BLaER1 treated with 17β-estradiol and CSF1 and Interleukin-3, amounts not matched to agents 10 nM and 100 nM (cell line): ENCODE results near the gene MTHFD1L.

Source experiments
- H3K27ac ChIP-seq, 11 experiments: shearing (Covaris generic); formaldehyde crosslinking; 2 replicates each; pipeline ENCODE4 v1.8.1; 2022
- H3K27me3 ChIP-seq, 11 experiments: shearing (Covaris generic); formaldehyde crosslinking; 2 replicates each; pipeline ENCODE4 v1.8.1; 2022
- H3K36me3 ChIP-seq, 11 experiments: shearing (Covaris generic); formaldehyde crosslinking; 2 replicates each; pipeline ENCODE4 v1.8.1; 2022
- H3K4me1 ChIP-seq, 10 experiments: shearing (Covaris generic); formaldehyde crosslinking; 2 replicates each; pipeline ENCODE4 v1.8.1; 2022
- H3K4me2 ChIP-seq, 11 experiments: shearing (Covaris generic); formaldehyde crosslinking; 2 replicates each; pipeline ENCODE4 v1.8.1; 2022
- H3K4me3 ChIP-seq, 10 experiments: shearing (Covaris generic); formaldehyde crosslinking; 2 replicates each; pipeline ENCODE4 v1.8.1; 2022
- H3K9ac ChIP-seq, 11 experiments: shearing (Covaris generic); formaldehyde crosslinking; 2 replicates each; pipeline ENCODE4 v1.8.1; 2022
- H3K9me3 ChIP-seq, 11 experiments: shearing (Covaris generic); formaldehyde crosslinking; replicated peaks in 1 of 11; 2 replicates each; pipeline ENCODE4 v1.8.1; 2022
- H4K20me1 ChIP-seq, 11 experiments: shearing (Covaris generic); formaldehyde crosslinking; 2 replicates each; pipeline ENCODE4 v1.8.1; 2022
- Cebpa-rat ChIP-seq, 11 experiments: shearing (Covaris generic); IDR thresholded peaks; 2 replicates each; pipeline ENCODE4 v1.8.1; 2022

MTHFD1L gene

DNA sequence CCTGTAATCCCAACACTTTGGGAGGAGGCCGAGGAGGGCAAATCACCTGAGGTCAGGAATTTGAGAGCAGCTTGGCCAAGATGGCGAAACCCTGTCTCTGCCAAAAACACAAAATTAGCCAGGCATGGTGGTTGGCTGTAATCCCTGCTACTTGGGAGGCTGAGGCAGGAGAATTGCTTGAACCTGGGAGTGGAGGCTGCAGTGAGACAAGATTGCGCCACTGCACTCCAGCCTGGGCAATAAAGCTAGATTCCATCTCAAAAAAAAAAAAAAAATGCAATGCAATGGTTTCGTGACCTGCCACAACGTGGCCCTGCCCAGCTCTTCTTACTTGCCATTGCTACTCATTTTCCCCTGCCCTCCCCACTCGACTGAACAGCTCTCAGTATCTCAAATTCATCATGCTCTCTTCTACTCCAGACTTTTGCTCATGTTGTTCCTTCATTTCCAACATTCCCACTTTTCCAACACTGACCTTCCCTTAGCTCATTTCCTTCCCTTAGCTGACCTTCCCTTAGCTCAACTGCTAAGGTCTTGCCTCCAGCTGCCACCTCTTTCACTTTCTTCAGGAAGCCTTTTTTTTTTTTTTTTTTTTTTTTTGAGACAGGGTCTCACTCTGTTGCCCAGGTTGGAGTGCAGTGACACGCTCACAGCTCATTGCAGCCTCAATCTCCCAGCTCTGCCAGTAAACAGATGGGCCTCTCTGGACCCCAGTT lies 2.1 kb upstream of the MTHFD1L start:
- no peaks in the 10 kb centered on the region; a peak in 1 of 22 replicates for H3K9me3 ChIP-seq
- H3K9ac ChIP-seq, result no peak overlapping the region
- no peak overlapping the region for H3K27ac ChIP-seq
- no peak for TF ChIP-seq Cebpa-rat (IDR thresholded peaks at IDR 0.05)
- peaks cover 0 to 21% (median 15%) of the 10 kb centered on the region in 11 experiments; a peak in 13 of 22 replicates for H4K20me1 ChIP-seq
- H3K4me2 ChIP-seq, result 0 out of 22 replicates have a peak overlapping the region, but pooled peaks of 1 of the 11 experiments have one; percentile 68
- H3K4me3 ChIP-seq, result no peak overlapping the region
- peaks cover 0 to 12% (median 8%) of the 10 kb centered on the region in 11 experiments; a peak in 14 of 22 replicates for H3K36me3 ChIP-seq
- H3K27me3 ChIP-seq, result no peaks in the 10 kb centered on the region
- H3K4me1 ChIP-seq, result peaks cover 35 to 43% (median 37%) of the 10 kb centered on the region in 10 experiments

DNA sequence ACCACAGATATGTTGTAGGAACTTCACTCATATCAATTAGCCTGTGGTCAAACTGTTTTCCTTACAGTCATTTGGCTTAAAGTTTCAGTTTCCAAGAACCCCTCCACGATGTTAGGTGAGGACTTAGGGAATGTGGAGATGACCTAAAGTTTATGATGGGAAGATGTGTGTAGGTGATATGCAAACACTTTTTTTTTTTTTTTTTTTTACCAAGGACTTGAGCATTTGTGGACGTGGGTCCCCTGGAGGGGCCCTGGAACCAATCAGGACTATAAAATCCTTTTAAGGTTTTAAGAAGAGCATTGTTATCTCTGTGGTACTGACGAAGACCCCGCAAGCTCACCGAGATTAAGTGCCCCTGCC lies 478 bp upstream of the MTHFD1L start:
- Histone ChIP-seq H3K27me3 (no peaks in the 10 kb centered on the region), H3K27ac (peak overlapping the region; percentile 78 to 100 (median 98)), H4K20me1 (peaks cover 4 to 37% (median 31%) of the 10 kb centered on the region in 11 experiments; a peak in 17 of 22 replicates), H3K36me3 (peaks cover 0 to 28% (median 21%) of the 10 kb centered on the region in 11 experiments; a peak in 16 of 22 replicates), H3K9ac (peak overlapping the region; percentile 87 to 99 (median 96)), H3K4me1 (peaks cover 35 to 55% (median 42%) of the 10 kb centered on the region in 10 experiments), H3K9me3 (no peaks in the 10 kb centered on the region), H3K4me2 (peak overlapping the region; percentile 79 to 99 (median 89)), H3K4me3 (peak overlapping the region; percentile 78 to 100 (median 95))
- TF ChIP-seq Cebpa-rat (IDR thresholded peaks at IDR 0.05), result no peak

DNA sequence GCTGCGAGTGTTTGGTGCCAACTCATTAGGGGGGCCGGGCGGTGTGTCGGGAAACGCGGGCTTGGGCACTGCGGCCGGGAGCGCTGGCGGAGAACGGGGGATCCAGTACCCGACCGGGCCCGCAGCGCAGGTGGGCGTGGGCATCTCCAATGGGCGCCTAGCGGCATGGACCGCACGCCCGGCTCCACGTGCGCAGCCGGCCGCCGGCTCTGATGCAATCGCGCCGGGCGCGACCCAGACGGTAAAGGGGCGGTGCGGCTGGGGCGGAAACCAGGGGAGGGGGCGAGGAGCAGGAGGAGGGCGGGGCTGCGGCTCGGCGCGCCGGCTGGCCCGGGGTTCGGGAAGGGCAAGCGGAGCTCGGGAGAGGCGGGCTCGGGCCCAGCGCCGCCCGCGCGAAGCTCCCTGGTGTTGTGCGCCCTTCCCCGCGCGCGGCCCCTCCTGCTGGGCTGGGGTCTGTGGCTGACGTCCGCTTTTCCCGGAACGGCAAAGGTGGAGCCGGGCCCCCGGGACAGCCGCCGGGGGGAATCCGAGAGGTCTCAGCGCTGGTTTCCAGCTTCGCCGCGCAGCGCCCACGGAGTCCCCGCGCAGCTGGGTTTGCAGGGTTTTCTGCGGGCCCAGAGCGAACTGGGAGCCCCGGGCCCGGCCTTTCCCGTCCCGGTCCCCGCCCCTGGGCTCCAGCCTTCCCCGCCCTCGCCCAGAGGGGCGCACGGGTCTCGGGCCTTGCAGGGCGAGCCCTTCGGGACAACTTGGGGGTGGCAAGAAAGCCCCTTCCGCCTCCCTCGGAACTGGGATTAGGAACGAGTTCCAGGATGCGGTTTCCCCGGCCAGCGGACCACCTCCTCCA lies 867 bp downstream of the MTHFD1L start:
- peaks cover 4 to 49% (median 41%) of the 10 kb centered on the region in 11 experiments; a peak in 17 of 22 replicates for H4K20me1 ChIP-seq
- H3K4me3 ChIP-seq, result peak overlapping the region; percentile 78 to 100 (median 95)
- no peaks in the 10 kb centered on the region for H3K9me3 ChIP-seq
- peak overlapping the region; percentile 87 to 99 (median 96) for H3K9ac ChIP-seq
- H3K27me3 ChIP-seq, result no peaks in the 10 kb centered on the region
- peaks cover 33 to 59% (median 40%) of the 10 kb centered on the region in 10 experiments for H3K4me1 ChIP-seq
- peak; percentile 21 to 93 (median 82); a peak in 15 of 22 replicates for TF ChIP-seq Cebpa-rat (IDR thresholded peaks at IDR 0.05)
- H3K36me3 ChIP-seq, result peaks cover 0 to 35% (median 24%) of the 10 kb centered on the region in 11 experiments; a peak in 16 of 22 replicates
- H3K27ac ChIP-seq, result peak overlapping the region; percentile 78 to 100 (median 98)
- H3K4me2 ChIP-seq, result peak overlapping the region; percentile 79 to 99 (median 90)

DNA sequence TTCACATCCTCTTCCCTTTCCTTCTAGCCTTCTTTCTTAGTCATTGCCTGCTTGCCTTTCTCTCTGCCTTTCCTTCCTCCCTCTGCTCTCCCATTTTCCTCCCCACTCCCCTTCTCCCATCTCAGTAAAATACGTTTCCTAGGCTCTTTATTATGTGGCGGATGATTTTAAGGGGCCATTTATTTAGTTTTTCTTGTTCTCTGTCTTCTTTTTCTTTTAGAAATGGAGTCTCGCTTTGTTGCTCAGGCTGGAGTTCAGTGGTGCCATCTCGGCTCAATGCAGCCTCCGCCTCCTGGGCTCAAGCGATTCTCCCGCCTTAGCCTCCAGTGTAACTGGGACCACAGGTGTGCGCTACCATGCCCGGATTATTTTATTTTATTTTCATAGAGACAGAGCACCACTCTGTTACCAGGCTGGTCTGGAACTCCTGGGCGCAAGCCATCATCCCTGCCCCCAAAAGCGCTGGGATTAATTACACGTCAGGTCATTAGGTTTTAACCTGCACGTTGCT lies 1.5 kb downstream of the MTHFD1L start:
- TF ChIP-seq Cebpa-rat (IDR thresholded peaks at IDR 0.05), result no peak
- H3K4me3 ChIP-seq, result peak overlapping the region; percentile 78 to 100 (median 95)
- H3K27ac ChIP-seq, result peak overlapping the region; percentile 78 to 100 (median 98)

DNA sequence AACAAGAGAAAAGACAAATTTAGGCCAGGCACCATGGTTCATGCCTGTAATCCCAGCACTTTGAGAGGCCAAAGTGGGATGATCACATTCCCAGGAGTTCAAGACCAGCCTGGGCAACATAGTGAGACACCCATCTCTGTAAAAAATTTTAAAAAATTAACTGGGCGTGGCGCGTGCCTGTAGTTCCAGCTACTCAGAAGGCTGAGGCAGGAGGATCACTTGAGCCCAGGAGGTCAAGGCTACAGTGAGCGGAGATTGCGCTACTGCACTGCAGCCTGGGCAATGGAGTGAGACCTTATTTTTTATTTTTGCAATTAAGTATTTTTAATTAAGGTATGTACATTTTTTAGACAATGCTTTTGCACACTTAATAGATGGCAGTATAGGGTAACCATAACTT lies 3.3 kb downstream of the MTHFD1L start:
- Histone ChIP-seq H3K27ac (no peak overlapping the region), H3K4me3 (no peak overlapping the region), H4K20me1 (peaks cover 4 to 73% (median 65%) of the 10 kb centered on the region in 11 experiments; a peak in 21 of 22 replicates), H3K4me2 (peak overlapping the region in 3 of 11 experiments; percentile 42 to 49 (median 48); a peak in 4 of 22 replicates), H3K9me3 (no peaks in the 10 kb centered on the region), H3K9ac (no peak overlapping the region), H3K4me1 (peaks cover 21 to 46% (median 27%) of the 10 kb centered on the region in 10 experiments), H3K27me3 (no peaks in the 10 kb centered on the region), H3K36me3 (peaks cover 11 to 58% (median 44%) of the 10 kb centered on the region in 11 experiments)
- no peak for TF ChIP-seq Cebpa-rat (IDR thresholded peaks at IDR 0.05)

More for the DNA sequence above, 1.5 kb downstream of the MTHFD1L start:
- H3K9me3 ChIP-seq, result no peaks in the 10 kb centered on the region
- peak overlapping the region; percentile 79 to 99 (median 90) for H3K4me2 ChIP-seq
- H3K9ac ChIP-seq, result peak overlapping the region; percentile 87 to 99 (median 96)
- H3K27me3 ChIP-seq, result no peaks in the 10 kb centered on the region
- H4K20me1 ChIP-seq, result peaks cover 4 to 56% (median 48%) of the 10 kb centered on the region in 11 experiments; a peak in 19 of 22 replicates
- peaks cover 27 to 52% (median 34%) of the 10 kb centered on the region in 10 experiments for H3K4me1 ChIP-seq
- H3K36me3 ChIP-seq, result peaks cover 2 to 42% (median 28%) of the 10 kb centered on the region in 11 experiments; a peak in 21 of 22 replicates

DNA sequence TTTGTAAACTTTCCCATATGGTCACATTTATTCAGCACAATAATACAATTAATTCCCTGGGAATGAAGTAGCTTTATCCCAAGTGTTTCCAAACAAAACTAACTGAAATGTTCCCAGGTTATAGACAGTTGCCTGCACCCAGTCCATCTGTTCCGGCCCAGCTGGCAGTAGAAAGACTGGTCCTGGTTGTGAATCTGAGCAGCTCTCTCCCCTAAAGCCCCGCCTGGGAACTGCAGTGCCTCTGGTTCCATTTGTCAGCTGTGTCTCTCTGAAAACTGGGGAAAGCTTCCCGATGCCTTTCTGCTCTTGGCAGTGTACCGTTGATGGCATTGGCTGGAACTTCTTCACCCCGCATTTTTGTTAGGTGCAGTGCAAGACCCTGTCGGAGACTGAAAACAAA lies 8.7 kb downstream of the MTHFD1L start:
- no peaks in the 10 kb centered on the region for H3K9me3 ChIP-seq
- H3K27me3 ChIP-seq, result no peaks in the 10 kb centered on the region
- no peak overlapping the region for H3K9ac ChIP-seq
- TF ChIP-seq Cebpa-rat (IDR thresholded peaks at IDR 0.05), result no peak
- H3K4me3 ChIP-seq, result no peak overlapping the region
- H3K4me1 ChIP-seq, result peaks cover 0 to 35% (median 11%) of the 10 kb centered on the region in 10 experiments; a peak in 16 of 20 replicates
- H3K4me2 ChIP-seq, result no peak overlapping the region
- H3K27ac ChIP-seq, result no peak overlapping the region
- peaks cover 12 to 99% (median 96%) of the 10 kb centered on the region in 11 experiments; a peak in 21 of 22 replicates for H4K20me1 ChIP-seq
- H3K36me3 ChIP-seq, result peaks cover 25 to 86% (median 78%) of the 10 kb centered on the region in 11 experiments

DNA sequence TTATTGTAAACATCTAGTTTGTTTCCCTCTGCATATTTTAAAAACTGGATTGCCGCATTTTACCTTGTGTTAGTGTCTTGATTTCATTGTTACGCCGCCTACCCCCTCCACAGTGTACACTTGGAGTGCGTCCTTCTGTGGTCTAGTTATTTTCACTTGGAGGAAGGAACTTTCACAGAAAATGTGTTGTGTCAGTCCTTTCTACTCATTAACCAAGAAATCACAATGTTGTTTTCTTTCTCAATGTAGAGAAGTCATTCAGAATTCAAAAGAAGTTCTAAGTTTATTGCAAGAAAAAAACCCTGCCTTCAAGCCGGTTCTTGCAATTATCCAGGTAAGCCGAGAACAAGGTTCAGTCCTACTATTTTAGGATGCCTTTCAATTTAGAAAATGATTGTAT lies 10.3 kb downstream of the MTHFD1L start:
- Histone ChIP-seq H3K27me3 (no peaks in the 10 kb centered on the region), H3K9ac (peak overlapping the region in 2 of 11 experiments; percentile 17 to 33; a peak in 3 of 22 replicates), H3K27ac (no peak overlapping the region; a peak in 1 of 22 replicates), H3K4me2 (peak overlapping the region in 3 of 11 experiments; percentile 0 to 73 (median 53); a peak in 4 of 22 replicates), H3K9me3 (no peaks in the 10 kb centered on the region), H3K36me3 (peaks cover 38 to 94% (median 86%) of the 10 kb centered on the region in 11 experiments), H4K20me1 (peaks cover 8 to 99% (median 97%) of the 10 kb centered on the region in 11 experiments; a peak in 21 of 22 replicates), H3K4me3 (no peak overlapping the region), H3K4me1 (peaks cover 0 to 20% (median 11%) of the 10 kb centered on the region in 10 experiments; a peak in 16 of 20 replicates)
- no peak for TF ChIP-seq Cebpa-rat (IDR thresholded peaks at IDR 0.05)

DNA sequence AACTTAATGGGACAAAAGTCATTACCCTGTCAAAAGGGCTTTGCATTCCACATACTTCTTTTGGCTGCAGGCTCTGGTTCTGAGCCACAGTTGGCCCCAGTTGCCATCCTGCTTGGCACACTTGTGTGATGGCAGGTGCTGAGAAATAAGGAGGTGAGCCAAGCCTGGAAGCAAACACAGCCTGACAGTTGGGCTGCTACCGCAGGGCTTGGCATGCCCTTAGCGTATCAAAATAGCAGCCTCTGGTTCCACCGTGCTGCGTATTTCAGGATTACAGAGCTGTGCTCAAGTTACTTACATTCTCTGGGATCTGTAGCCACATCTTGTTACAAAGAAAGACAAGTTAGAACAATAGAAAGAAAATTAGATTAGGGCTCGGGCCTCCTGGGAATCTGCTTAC lies 11.1 kb downstream of the MTHFD1L start:
- H3K9me3 ChIP-seq, result no peaks in the 10 kb centered on the region
- no peak overlapping the region for H3K4me3 ChIP-seq
- no peak overlapping the region for H3K9ac ChIP-seq
- H3K4me1 ChIP-seq, result peaks cover 0 to 20% (median 11%) of the 10 kb centered on the region in 10 experiments; a peak in 16 of 20 replicates
- peaks cover 8 to 100% (median 99%) of the 10 kb centered on the region in 11 experiments; a peak in 21 of 22 replicates for H4K20me1 ChIP-seq
- no peaks in the 10 kb centered on the region for H3K27me3 ChIP-seq
- H3K4me2 ChIP-seq, result peak overlapping the region in 2 of 11 experiments; percentile 53 to 73; a peak in 2 of 22 replicates
- no peak for TF ChIP-seq Cebpa-rat (IDR thresholded peaks at IDR 0.05)
- peaks cover 44 to 97% (median 90%) of the 10 kb centered on the region in 11 experiments for H3K36me3 ChIP-seq
- no peak overlapping the region for H3K27ac ChIP-seq
